H1 (cell line): Measurements from ENCODE around the gene SLC1A3. TPM values are rescaled to one million over a fixed set of nuclear protein-coding genes. Genes with fewer than 3 reads are reported as not detected.

ENCODE experiments used
- CTCF ChIA-PET: fragments of 300-600 bp; sonication (Branson Sonifier 250); formaldehyde crosslinking; loops from one replicate; lab custom pipeline; 2021; ENCODE audit not compliant: partially characterized antibody; lab: Charles Lee
- POLR2A ChIA-PET: fragments of 300-600 bp; sonication (Branson Sonifier 250); formaldehyde crosslinking; loops from one replicate; lab custom pipeline; 2021; ENCODE audit warnings: inconsistent platforms; ENCODE audit not compliant: partially characterized antibody; lab: Charles Lee
- DNase-seq, 2 experiments: peaks; one replicate each; pipeline versions ENCODE4 v3.0.0 to v3.0.0-alpha.2; 2010 to 2022; ENCODE audit warnings: low spot score in 2 of 2, low read depth in 1 of 2, mixed read lengths in 1 of 2
- FAIRE-seq: peaks from 2 replicates; lab custom pipeline; 2011; peaks lifted over from hg19 to GRCh38; lab: Jason Lieb, UNC
- H2AFZ ChIP-seq: 2 replicates; pipeline ENCODE4 v1.8.1; 2012; ENCODE audit warnings: low read length, inconsistent platforms
- H2AK5ac ChIP-seq: 2 replicates; pipeline ENCODE4 v1.6.1; 2013; ENCODE audit warnings: low read depth, low read length
- H2BK120ac ChIP-seq: replicated peaks from 2 replicates; pipeline ENCODE3; 2013; ENCODE audit warnings: low read depth, low read length, inconsistent platforms
- H2BK12ac ChIP-seq: 2 replicates; pipeline ENCODE4 v1.6.1; 2013; ENCODE audit warnings: low read depth, low read length
- H2BK15ac ChIP-seq: 2 replicates; pipeline ENCODE4 v1.6.1; 2013; ENCODE audit warnings: low read length
- H2BK20ac ChIP-seq: 2 replicates; pipeline ENCODE4 v1.6.1; 2013; ENCODE audit warnings: low read length
- H2BK5ac ChIP-seq: 2 replicates; pipeline ENCODE4 v1.6.1; 2013; ENCODE audit warnings: low read depth, low read length
- H3K14ac ChIP-seq: 2 replicates; pipeline ENCODE4 v1.6.1; 2013; ENCODE audit warnings: inconsistent platforms; ENCODE audit not compliant: insufficient read length
- H3K18ac ChIP-seq: 2 replicates; pipeline ENCODE4 v1.6.1; 2013; ENCODE audit warnings: low read length; ENCODE audit errors: extremely low read depth
- H3K23ac ChIP-seq: 2 replicates; pipeline ENCODE4 v1.6.1; 2013; ENCODE audit warnings: inconsistent platforms; ENCODE audit not compliant: insufficient read length
- H3K23me2 ChIP-seq: 2 replicates; pipeline ENCODE4 v1.6.1; 2013; ENCODE audit warnings: low read depth, low read length
- H3K27ac ChIP-seq: 2 replicates; pipeline ENCODE4 v1.6.1; 2011; ENCODE audit warnings: low read depth, low read length, inconsistent platforms
- H3K27me3 ChIP-seq, 4 experiments: replicated peaks in 1 of 4; 1 replicate in 1 of 4; 2 replicates in 3 of 4; pipeline versions ENCODE4 v1.6.1 to v1.8.1; 2011 to 2013; ENCODE audit warnings: low read length in 3 of 4, mild to moderate bottlenecking in 3 of 4, inconsistent platforms in 2 of 4, mixed read lengths in 2 of 4, moderate library complexity in 1 of 4; ENCODE audit not compliant: control insufficient read depth in 3 of 4, insufficient read depth in 3 of 4; ENCODE audit errors: extremely low read depth in 1 of 4
- H3K36me3 ChIP-seq, 4 experiments: 2 replicates each; pipeline versions ENCODE4 v1.6.1 to v1.8.1; 2011 to 2013; ENCODE audit warnings: mild to moderate bottlenecking in 4 of 4, low read length in 3 of 4, moderate library complexity in 2 of 4, control low read depth in 1 of 4, inconsistent platforms in 1 of 4; ENCODE audit not compliant: insufficient read depth in 4 of 4, control insufficient read depth in 2 of 4
- H3K4ac ChIP-seq: replicated peaks from 2 replicates; pipeline ENCODE3; 2013; ENCODE audit warnings: low read length, low read depth, mixed read lengths, inconsistent platforms; ENCODE audit not compliant: insufficient read length
- H3K4me1 ChIP-seq, 4 experiments: replicated peaks in 1 of 4; 1 replicate in 1 of 4; 2 replicates in 3 of 4; pipeline versions ENCODE4 v1.6.1 to v1.8.1; 2011 to 2013; ENCODE audit warnings: low read length in 3 of 4, inconsistent platforms in 2 of 4, mixed read lengths in 1 of 4; ENCODE audit not compliant: insufficient read depth in 4 of 4, control insufficient read depth in 3 of 4
- H3K4me2 ChIP-seq, 2 experiments: 2 replicates each; pipeline versions ENCODE4 v1.6.1 to v1.8.1; 2011 to 2013; ENCODE audit warnings: low read depth in 2 of 2, low read length in 2 of 2, control low read depth in 1 of 2, inconsistent platforms in 1 of 2, mild to moderate bottlenecking in 1 of 2; ENCODE audit not compliant: insufficient read depth in 1 of 2
- H3K4me3 ChIP-seq, 4 experiments: fragments of 200-600, 300-600 bp in 1 of 4; sonication (generic), shearing (Covaris generic), sonication (Bioruptor Twin) in 1 of 4; 2 replicates each; pipeline versions ENCODE4 v1.5.1 to v1.8.1; 2011 to 2016; ENCODE audit warnings: low read length in 4 of 4, low read depth in 3 of 4, control low read depth in 2 of 4, inconsistent platforms in 2 of 4, mild to moderate bottlenecking in 2 of 4, mixed read lengths in 1 of 4, moderate library complexity in 1 of 4; ENCODE audit not compliant: insufficient read depth in 2 of 4; ENCODE audit errors: extremely low read depth in 1 of 4
- H3K56ac ChIP-seq: replicated peaks from 2 replicates; pipeline ENCODE3; 2013; ENCODE audit warnings: low read depth, mild to moderate bottlenecking, mixed read lengths, low read length, inconsistent platforms; ENCODE audit not compliant: insufficient read length
- H3K79me1 ChIP-seq: 2 replicates; pipeline ENCODE4 v1.6.1; 2013; ENCODE audit warnings: low read depth, low read length, control low read depth
- H3K79me2 ChIP-seq, 2 experiments: 2 replicates each; pipeline versions ENCODE4 v1.6.1 to v1.8.1; 2012 to 2013; ENCODE audit warnings: low read length in 2 of 2, mild to moderate bottlenecking in 2 of 2, inconsistent platforms in 1 of 2; ENCODE audit not compliant: insufficient read depth in 2 of 2, control insufficient read depth in 1 of 2
- H3K9ac ChIP-seq, 4 experiments: replicated peaks in 1 of 4; 1 replicate in 1 of 4; 2 replicates in 3 of 4; pipeline versions ENCODE4 v1.6.1 to v1.8.1; 2011 to 2013; ENCODE audit warnings: low read depth in 3 of 4, low read length in 3 of 4, control low read depth in 2 of 4, mild to moderate bottlenecking in 2 of 4, moderate library complexity in 2 of 4, inconsistent platforms in 1 of 4; ENCODE audit errors: extremely low read depth in 1 of 4
- H3K9me3 ChIP-seq, 2 experiments: 2 replicates each; pipeline versions ENCODE4 v1.6.1 to v1.8.1; 2012 to 2013; ENCODE audit warnings: mild to moderate bottlenecking in 2 of 2, moderate library complexity in 2 of 2, control low read depth in 1 of 2, inconsistent platforms in 1 of 2, low read depth in 1 of 2, low read length in 1 of 2, mixed read lengths in 1 of 2; ENCODE audit not compliant: insufficient read depth in 2 of 2
- H4K20me1 ChIP-seq, 2 experiments: replicated peaks in 1 of 2; 2 replicates each; pipeline versions ENCODE3 to v1.8.1; 2011 to 2013; ENCODE audit warnings: inconsistent platforms in 2 of 2, low read length in 2 of 2, mild to moderate bottlenecking in 1 of 2; ENCODE audit not compliant: insufficient read depth in 2 of 2, control insufficient read depth in 1 of 2
- H4K5ac ChIP-seq: 2 replicates; pipeline ENCODE4 v1.6.1; 2013; ENCODE audit warnings: low read length, low read depth, mixed read lengths, inconsistent platforms; ENCODE audit not compliant: insufficient read length
- H4K8ac ChIP-seq: 2 replicates; pipeline ENCODE4 v1.8.0; 2013; ENCODE audit warnings: mild to moderate bottlenecking, moderate library complexity, low read length, inconsistent platforms; ENCODE audit not compliant: insufficient read depth; ENCODE audit errors: extremely low read depth
- H4K91ac ChIP-seq: replicated peaks from 2 replicates; pipeline ENCODE3; 2013; ENCODE audit warnings: low read length, mixed read lengths, inconsistent platforms; ENCODE audit not compliant: insufficient read length
- BCL11A ChIP-seq, 2 experiments: IDR thresholded peaks; one replicate each; pipeline ENCODE4 v1.6.1; 2011; ENCODE audit warnings: low read depth in 2 of 2, low read length in 2 of 2, mild to moderate bottlenecking in 2 of 2
- MAFK ChIP-seq: IDR thresholded peaks from 2 replicates; pipeline ENCODE4 v1.6.1; 2012; ENCODE audit warnings: low read depth, mild to moderate bottlenecking, improper control_type of control experiment, low read length
- WGBS, 2 experiments: shearing (Covaris generic) in 1 of 2; methylation state at CpG; one replicate each; pipeline versions ENCODE4 v1.1.6 to v1.1.7; 2013 to 2015; ENCODE audit warnings: low lambda C conversion rate in 2 of 2, mixed read lengths in 2 of 2, inconsistent platforms in 1 of 2, low coverage in 1 of 2, missing lambda C conversion rate in 1 of 2; ENCODE audit not compliant: insufficient replicate concordance in 2 of 2, insufficient coverage in 1 of 2, insufficient read length in 1 of 2; ENCODE audit errors: extremely low coverage in 1 of 2, missing lambda C conversion rate in 1 of 2; 5-methylcytosine and 5-hydroxymethylcytosine counted together
- polyA plus RNA-seq, 7 experiments: library from polyadenylated mRNA; depleted of rRNA in 3 of 7; stranded (reverse) in 5 of 7; unstranded in 2 of 7; fragments of >200 nt in 5 of 7; fragments of 200-250 nt in 2 of 7; gene quantifications; 1 replicate in 5 of 7; 2 replicates in 1 of 7; 4 replicates in 1 of 7; pipeline versions ENCODE4 v1.2.1 to v1.2.3, GENCODE V29; 2011 to 2013; ENCODE audit warnings: missing spikeins in 2 of 7, mixed read lengths in 2 of 7
- total RNA-seq: library from RNA; stranded (reverse); fragmentation: NEBNext Ultra II Directional; extraction: Animal tissue kit (Norgen Biotek cat#: 25700); gene quantifications from 2 replicates; pipeline ENCODE4 v1.2.1, GENCODE V29; 2021

The SLC1A3 gene
- total and polyA plus RNA-seq, 2 of the 8 experiments (the other 6 are each of a cell fraction or from before 2014, with no cell fraction given), result 26.7 to 35.3 TPM

DNA sequence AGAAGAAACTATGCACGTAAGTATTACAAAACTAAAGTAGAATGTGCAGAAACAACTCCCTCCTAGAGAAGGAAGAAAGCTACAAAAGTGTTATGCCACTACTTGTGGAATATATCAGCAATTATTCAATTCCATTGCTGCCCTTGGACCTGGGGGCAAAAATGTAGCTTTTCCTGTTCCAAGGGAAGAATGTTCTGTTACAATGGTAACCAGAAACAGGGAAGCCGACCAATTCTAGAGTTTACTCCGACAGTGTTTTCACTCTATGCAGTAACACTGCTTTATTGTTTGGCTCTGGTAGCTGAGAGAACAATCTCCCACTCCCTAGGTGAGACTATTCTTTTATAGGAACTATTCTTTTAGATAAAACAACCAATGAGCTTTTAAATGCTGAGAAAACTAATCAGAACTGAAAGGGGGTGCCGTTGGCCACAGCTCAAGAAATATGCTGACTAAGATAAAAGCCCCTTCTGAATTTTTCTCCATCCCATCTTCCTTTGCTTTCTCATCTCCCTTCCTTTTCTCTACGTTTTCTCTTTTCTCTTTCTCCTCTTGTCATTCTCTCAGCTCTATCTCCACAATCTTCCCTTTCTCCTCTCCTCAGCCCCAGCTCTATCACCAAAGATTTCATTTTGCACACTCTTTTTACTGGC lies 54.1 kb downstream of the SLC1A3 start:
- ChIA-PET POLR2A (interaction anchor here (0.6 kb wide), 1 partner anchor 395 kb away, joined by 4 read pairs; no protein-coding TSS in a partner anchor), CTCF (interaction anchor here (0.8 to 1.8 kb wide), 4 partner anchors 26 to 260 kb away, joined by 3 to 7 read pairs (median 3); no protein-coding TSS in a partner anchor)
- FAIRE-seq, result no peak

More for the DNA sequence above, 54.1 kb downstream of the SLC1A3 start:
- no peak overlapping the region for H3K56ac ChIP-seq
- no peak overlapping the region for H3K23ac ChIP-seq
- no peak overlapping the region for H2BK12ac ChIP-seq
- no peak overlapping the region for H2AFZ ChIP-seq
- WGBS, 2 experiments, result 86% methylated on average over 5 of the region's 5 CpGs; no CpG with 5 or more reads in 1 of the 2 experiments
- no peak overlapping the region for H3K27ac ChIP-seq
- H3K4me2 ChIP-seq, result no peak overlapping the region
- no peak overlapping the region for H2BK20ac ChIP-seq
- TF ChIP-seq BCL11A (IDR thresholded peaks at IDR 0.05; ENCODE audit: low read depth in 2 of 2, low read length in 2 of 2) (no peak), MAFK (peak; percentile 87)
- DNase-seq, result no peak
- H3K23me2 ChIP-seq, result no peaks in the 10 kb centered on the region
- no peak overlapping the region for H2BK120ac ChIP-seq
- H3K36me3 ChIP-seq, result no peaks in the 10 kb centered on the region
- no peaks in the 10 kb centered on the region for H3K27me3 ChIP-seq
- no peak overlapping the region for H4K91ac ChIP-seq
- H3K4me1 ChIP-seq, result peaks cover 0 to 4% (median under 1%) of the 10 kb centered on the region in 4 experiments; a peak in 2 of 7 replicates
- no peaks in the 10 kb centered on the region for H3K79me2 ChIP-seq
- H3K4ac ChIP-seq, result no peak overlapping the region
- H3K4me3 ChIP-seq, result no peak overlapping the region
- no peak overlapping the region for H4K8ac ChIP-seq
- no peak overlapping the region for H3K9ac ChIP-seq
- no peak overlapping the region for H2AK5ac ChIP-seq
- H4K5ac ChIP-seq, result no peak overlapping the region
- no peak overlapping the region for H2BK5ac ChIP-seq
- no peaks in the 10 kb centered on the region for H3K9me3 ChIP-seq
- H4K20me1 ChIP-seq, result no peaks in the 10 kb centered on the region
- no peak overlapping the region for H3K18ac ChIP-seq
- H2BK15ac ChIP-seq, result no peak overlapping the region
- H3K14ac ChIP-seq, result no peak overlapping the region
- no peaks in the 10 kb centered on the region for H3K79me1 ChIP-seq
